HepG2 (cell line): ENCODE data around the gene TMX4. TPM values are rescaled to one million over a fixed set of nuclear protein-coding genes. Genes with fewer than 3 reads are reported as not detected.

Experiments used
- ATAC-seq: fragments of 200-7000 bp; cut with Tn5 transposase; 3 replicates; pipeline ENCODE4 v1.9.1; 2020; ENCODE audit warnings: mild to moderate bottlenecking, moderate library complexity
- BruUV-seq: library from RNA; stranded (reverse); fragments of 400-500 nt; replicated peaks from 2 replicates; lab custom pipeline; 2021; lab: Mats Ljungman, UMichigan
- CTCF ChIA-PET: fragments of 300-600 bp; formaldehyde crosslinking; extraction: SDS; loops from one replicate; lab custom pipeline; 2021; ENCODE audit warnings: low total read pairs, inconsistent platforms, low intra/inter-chr PET ratio; lab: Yijun Ruan, JAX
- POLR2A ChIA-PET: fragments of 350-600 bp; sonication (Branson Sonifier 250); formaldehyde crosslinking; loops from one replicate; lab custom pipeline; 2020; ENCODE audit warnings: antibody characterized with exemption, inconsistent platforms; lab: Yijun Ruan, JAX
- DNase-seq: peaks from one replicate; pipeline ENCODE4 v3.0.0-alpha.2; 2015; ENCODE audit warnings: low spot score
- FAIRE-seq: peaks from 3 replicates; lab custom pipeline; 2011; peaks lifted over from hg19 to GRCh38; lab: Jason Lieb, UNC
- H2AFZ ChIP-seq: one replicate; pipeline ENCODE4 v1.6.1; 2011; ENCODE audit warnings: low read length, inconsistent platforms
- H3K27ac ChIP-seq: fragments of 300-600 bp; 3 replicates; pipeline ENCODE4 v1.8.0; 2011; ENCODE audit warnings: mixed run types, mild to moderate bottlenecking, mixed read lengths, low read length, inconsistent platforms; ENCODE audit not compliant: insufficient read depth; ENCODE audit errors: extremely low read length
- H3K27me3 ChIP-seq, 2 experiments: fragments of 200-600 bp in 1 of 2; 2 replicates in 1 of 2; 3 replicates in 1 of 2; pipeline versions ENCODE4 v1.6.0 to v1.8.0; 2011; ENCODE audit warnings: low read length in 2 of 2, mild to moderate bottlenecking in 2 of 2, moderate library complexity in 2 of 2, inconsistent platforms in 1 of 2; ENCODE audit not compliant: insufficient read depth in 2 of 2, control insufficient read depth in 1 of 2
- H3K36me3 ChIP-seq, 2 experiments: fragments of 200-600 bp in 1 of 2; replicated peaks in 1 of 2; 2 replicates in 1 of 2; 3 replicates in 1 of 2; pipeline versions ENCODE4 v1.5.1 to v1.8.0; 2011; ENCODE audit warnings: low read length in 2 of 2, inconsistent platforms in 1 of 2; ENCODE audit not compliant: insufficient read depth in 2 of 2, control insufficient read depth in 1 of 2
- H3K4me1 ChIP-seq: 2 replicates; pipeline ENCODE4 v1.5.1; 2012; ENCODE audit warnings: low read length, inconsistent platforms; ENCODE audit not compliant: insufficient read depth
- H3K4me2 ChIP-seq: 2 replicates; pipeline ENCODE4 v1.6.0; 2011; ENCODE audit warnings: low read depth, low read length, inconsistent platforms
- H3K4me3 ChIP-seq, 3 experiments: fragments of 200-600 bp in 1 of 3; sonication (generic), shearing (Covaris generic) in 1 of 3; replicated peaks in 1 of 3; 2 replicates each; pipeline ENCODE4 v1.5.1; 2011 to 2016; ENCODE audit warnings: low read length in 3 of 3, inconsistent platforms in 2 of 3, low read depth in 2 of 3, mild to moderate bottlenecking in 2 of 3, control low read depth in 1 of 3, mixed read lengths in 1 of 3; ENCODE audit not compliant: insufficient read depth in 1 of 3
- H3K79me2 ChIP-seq: one replicate; pipeline ENCODE4 v1.6.1; 2011; ENCODE audit warnings: low read length, inconsistent platforms; ENCODE audit not compliant: insufficient read depth
- H3K9ac ChIP-seq: 2 replicates; pipeline ENCODE4 v1.6.0; 2011; ENCODE audit warnings: mild to moderate bottlenecking, low read depth, low read length, inconsistent platforms; ENCODE audit not compliant: insufficient read depth
- H3K9me3 ChIP-seq: 2 replicates; pipeline ENCODE4 v1.5.1; 2012; ENCODE audit warnings: mild to moderate bottlenecking, low read length
- H4K20me1 ChIP-seq: 2 replicates; pipeline ENCODE4 v1.6.0; 2011; ENCODE audit warnings: inconsistent platforms, mild to moderate bottlenecking, low read length, moderate library complexity; ENCODE audit not compliant: insufficient read depth
- ARNTL ChIP-seq: sonication (generic); formaldehyde crosslinking; IDR thresholded peaks from 2 replicates; pipeline ENCODE4 v1.4.0; 2020; ENCODE audit warnings: mild to moderate bottlenecking, missing genetic modification reagents
- HNRNPLL ChIP-seq: fragments of 200-400 bp; formaldehyde crosslinking; IDR thresholded peaks from 2 replicates; pipeline ENCODE4 v1.6.1; 2017; ENCODE audit warnings: mild to moderate bottlenecking, low read depth, low read length; ENCODE audit not compliant: poor library complexity, severe bottlenecking
- NR3C1 ChIP-seq: sonication (generic); formaldehyde crosslinking; IDR thresholded peaks from 2 replicates; pipeline ENCODE4 v1.4.0; 2020; ENCODE audit warnings: missing genetic modification reagents
- RFX3 ChIP-seq: IDR thresholded peaks from 2 replicates; pipeline ENCODE4 v1.6.1; 2016; ENCODE audit warnings: missing biosample characterization, missing genetic modification reagents
- SATB2 ChIP-seq: sonication (generic); formaldehyde crosslinking; IDR thresholded peaks from 2 replicates; pipeline ENCODE4 v1.5.0; 2020; ENCODE audit warnings: missing genetic modification reagents
- SKIL ChIP-seq: sonication (generic); formaldehyde crosslinking; IDR thresholded peaks from 2 replicates; pipeline ENCODE4 v1.8.0; 2022; ENCODE audit warnings: missing genetic modification reagents, mild to moderate bottlenecking, moderate library complexity, borderline replicate concordance
- SNAPC4 ChIP-seq: sonication (generic); formaldehyde crosslinking; IDR thresholded peaks from 2 replicates; pipeline ENCODE4 v1.4.0; 2020; ENCODE audit warnings: mild to moderate bottlenecking, missing genetic modification reagents
- SP2 ChIP-seq: sonication (generic); formaldehyde crosslinking; IDR thresholded peaks from 2 replicates; pipeline ENCODE4 v1.5.1; 2020; ENCODE audit warnings: mild to moderate bottlenecking, missing genetic modification reagents
- XRCC5 ChIP-seq: fragments of 200-400 bp; formaldehyde crosslinking; optimal IDR thresholded peaks from 2 replicates; pipeline ENCODE3; 2017; ENCODE audit warnings: mild to moderate bottlenecking, low read length
- ZBTB7B ChIP-seq: sonication (generic); formaldehyde crosslinking; IDR thresholded peaks from 2 replicates; pipeline ENCODE4 v1.4.0; 2020; ENCODE audit warnings: missing genetic modification reagents
- ZNF567 ChIP-seq: sonication (generic); formaldehyde crosslinking; IDR thresholded peaks from 2 replicates; pipeline ENCODE4 v1.8.1; 2023; ENCODE audit warnings: mild to moderate bottlenecking, missing genetic modification reagents, borderline replicate concordance
- ZNF652 ChIP-seq: IDR thresholded peaks from 2 replicates; pipeline ENCODE4 v1.6.1; 2016; ENCODE audit warnings: low read depth, borderline replicate concordance
- WGBS: methylation state at CpG from one replicate; pipeline ENCODE4 v1.1.6; 2017; ENCODE audit warnings: low lambda C conversion rate; 5-methylcytosine and 5-hydroxymethylcytosine counted together
- in situ Hi-C: cut with HindIII; loops from 2 replicates; pipeline ENCODE4 v1.10.0; 2017; ENCODE audit warnings: low pct_unique_long_range_greater_than_20kb; ENCODE audit not compliant: extremely low pct_ligation_motif_present
- intact Hi-C: fragments of 100-400 bp; cut with micrococcal nuclease; formaldehyde crosslinking; loops from one replicate; pipeline ENCODE4 v1.10.0; 2022; ENCODE audit not compliant: unreplicated experiment
- polyA plus RNA-seq, 8 experiments: library from polyadenylated mRNA; depleted of rRNA in 3 of 8; stranded (reverse) in 7 of 8; unstranded in 1 of 8; fragments of >200 nt; fragmentation: Illumina TruSeq in 4 of 8; extraction: Trizol in 4 of 8; gene quantifications; 2 replicates each; pipeline versions ENCODE4 v1.2.1 to v1.2.3, GENCODE V29; 2011 to 2016; ENCODE audit warnings: low read depth in 4 of 8, missing spikeins in 1 of 8, mixed read lengths in 1 of 8; ENCODE audit not compliant: insufficient read depth in 1 of 8
- total RNA-seq, 5 experiments: library from RNA; depleted of rRNA; stranded (reverse); fragments of >200 nt; fragmentation: Illumina TruSeq; extraction: Trizol; gene quantifications; 2 replicates each; pipeline ENCODE4 v1.2.3, GENCODE V29; 2016; ENCODE audit warnings: low read depth in 1 of 5
- TF ChIP-seq, protein P1 (sequence below): sonication (generic); formaldehyde crosslinking; IDR thresholded peaks from 2 replicates; pipeline ENCODE4 v1.5.0; 2020; ENCODE audit warnings: mild to moderate bottlenecking, missing genetic modification reagents, borderline replicate concordance

The TMX4 gene
- total and polyA plus RNA-seq, 2 of the 13 experiments (the other 11 are each of a cell fraction or from before 2014, with no cell fraction given): 7.6 to 21.4 TPM

DNA sequence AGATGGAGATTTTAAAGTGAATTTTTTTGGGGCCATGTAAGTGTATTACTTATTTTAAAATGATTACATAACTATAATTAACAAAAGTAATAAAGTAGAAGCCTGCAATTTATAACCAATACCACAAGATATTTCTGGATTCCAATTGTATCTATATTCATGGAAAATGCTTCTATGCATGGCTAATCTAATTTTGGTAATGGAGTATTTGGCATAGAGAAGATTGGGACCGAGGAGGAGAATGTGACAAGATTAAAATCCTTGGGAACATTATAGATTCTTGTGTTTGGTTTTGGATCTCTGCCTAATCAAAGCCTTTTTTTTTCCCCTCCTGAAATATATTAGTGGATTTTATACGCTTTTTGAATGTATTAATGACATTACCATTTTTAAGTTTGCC, 12.9 kb upstream of the TMX4 start:
- 41% methylated on average over 2 of the region's 2 CpGs for WGBS
- Histone ChIP-seq H2AFZ (no peak overlapping the region), H3K4me3 (no peak overlapping the region), H3K36me3 (no peaks in the 10 kb centered on the region), H3K79me2 (no peaks in the 10 kb centered on the region), H3K9me3 (no peaks in the 10 kb centered on the region), H3K9ac (no peak overlapping the region), H3K27ac (no peak overlapping the region), H3K4me1 (no peaks in the 10 kb centered on the region), H4K20me1 (no peaks in the 10 kb centered on the region), H3K27me3 (peaks cover 0 to 3% of the 10 kb centered on the region in 2 experiments; a peak in 2 of 5 replicates), H3K4me2 (no peak overlapping the region)
- intact Hi-C loops (no loop called here), in situ Hi-C loops (no loop called here)
- no peak for DNase-seq
- no TSS peak for BruUV-seq
- ChIA-PET POLR2A (no interaction called here), CTCF (no interaction called here)
- no peak for ATAC-seq
- FAIRE-seq: no peak
- TF ChIP-seq XRCC5 (no peak), ZNF652 (CRISPR knock-in tag) (no peak), RFX3 (CRISPR knock-in tag) (no peak), ZNF567 (no peak), HNRNPLL (no peak), ZBTB7B (CRISPR knock-in tag) (no peak), SP2 (no peak), SKIL (CRISPR knock-in tag) (no peak), SNAPC4 (CRISPR knock-in tag) (no peak), NR3C1 (CRISPR knock-in tag) (no peak), ARNTL (CRISPR knock-in tag) (no peak), SATB2 (CRISPR knock-in tag) (no peak)
- TF ChIP-seq, protein P1, sequence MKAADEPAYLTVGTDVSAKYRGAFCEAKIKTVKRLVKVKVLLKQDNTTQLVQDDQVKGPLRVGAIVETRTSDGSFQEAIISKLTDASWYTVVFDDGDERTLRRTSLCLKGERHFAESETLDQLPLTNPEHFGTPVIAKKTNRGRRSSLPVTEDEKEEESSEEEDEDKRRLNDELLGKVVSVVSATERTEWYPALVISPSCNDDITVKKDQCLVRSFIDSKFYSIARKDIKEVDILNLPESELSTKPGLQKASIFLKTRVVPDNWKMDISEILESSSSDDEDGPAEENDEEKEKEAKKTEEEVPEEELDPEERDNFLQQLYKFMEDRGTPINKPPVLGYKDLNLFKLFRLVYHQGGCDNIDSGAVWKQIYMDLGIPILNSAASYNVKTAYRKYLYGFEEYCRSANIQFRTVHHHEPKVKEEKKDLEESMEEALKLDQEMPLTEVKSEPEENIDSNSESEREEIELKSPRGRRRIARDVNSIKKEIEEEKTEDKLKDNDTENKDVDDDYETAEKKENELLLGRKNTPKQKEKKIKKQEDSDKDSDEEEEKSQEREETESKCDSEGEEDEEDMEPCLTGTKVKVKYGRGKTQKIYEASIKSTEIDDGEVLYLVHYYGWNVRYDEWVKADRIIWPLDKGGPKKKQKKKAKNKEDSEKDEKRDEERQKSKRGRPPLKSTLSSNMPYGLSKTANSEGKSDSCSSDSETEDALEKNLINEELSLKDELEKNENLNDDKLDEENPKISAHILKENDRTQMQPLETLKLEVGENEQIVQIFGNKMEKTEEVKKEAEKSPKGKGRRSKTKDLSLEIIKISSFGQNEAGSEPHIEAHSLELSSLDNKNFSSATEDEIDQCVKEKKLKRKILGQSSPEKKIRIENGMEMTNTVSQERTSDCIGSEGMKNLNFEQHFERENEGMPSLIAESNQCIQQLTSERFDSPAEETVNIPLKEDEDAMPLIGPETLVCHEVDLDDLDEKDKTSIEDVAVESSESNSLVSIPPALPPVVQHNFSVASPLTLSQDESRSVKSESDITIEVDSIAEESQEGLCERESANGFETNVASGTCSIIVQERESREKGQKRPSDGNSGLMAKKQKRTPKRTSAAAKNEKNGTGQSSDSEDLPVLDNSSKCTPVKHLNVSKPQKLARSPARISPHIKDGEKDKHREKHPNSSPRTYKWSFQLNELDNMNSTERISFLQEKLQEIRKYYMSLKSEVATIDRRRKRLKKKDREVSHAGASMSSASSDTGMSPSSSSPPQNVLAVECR: no peak
